ENCODE data around the gene ERICH4.
"Not testable (repeated sequence)": the region's sequence is repeated elsewhere in the genome, so short reads cannot be mapped to it uniquely, and the experiment has no call there.

Gene ERICH4

GRCh38 chr19:41435376-41435775 lies 7.6 kb upstream of the ERICH4 start:
- DNase-seq (ENCODE audit: low spot score) = not testable (repeated sequence)

GRCh38 chr19:41435936-41436673 lies 6.9 kb upstream of the ERICH4 start:
- peak; percentile 9 for DNase-seq (ENCODE audit: low spot score)

GRCh38 chr19:41436674-41436951 lies 6.3 kb upstream of the ERICH4 start:
- DNase-seq (ENCODE audit: low spot score) = no peak

GRCh38 chr19:41437944-41438574 lies 4.9 kb upstream of the ERICH4 start:
- DNase-seq (ENCODE audit: low spot score) = peak; percentile 0

- peak; percentile 99 for DNase-seq (ENCODE audit: low spot score)
Observed at GRCh38 chr19:41439441-41440222, 3.3 kb upstream of the ERICH4 start, which contains the start of gene DMAC2. TSS of gene DMAC2 (minus strand) at chr19:41439912. CDS start at chr19:41439899, 13 bp downstream.

- no peak for DNase-seq (ENCODE audit: low spot score)
Observed at GRCh38 chr19:41441321-41441945, 1.5 kb upstream of the ERICH4 start.

- peak; percentile 2 for DNase-seq (ENCODE audit: low spot score)
Observed at GRCh38 chr19:41443813-41444455, 978 bp downstream of the ERICH4 start.

- no peak for DNase-seq (ENCODE audit: low spot score)
Observed at GRCh38 chr19:41445575-41445974, 2.6 kb downstream of the ERICH4 start.

- no peak for DNase-seq (ENCODE audit: low spot score)
Observed at GRCh38 chr19:41447732-41448332, 4.9 kb downstream of the ERICH4 start.

GRCh38 chr19:41449079-41449864 lies 6.3 kb downstream of the ERICH4 start:
- DNase-seq (ENCODE audit: low spot score) = peak; percentile 89

GRCh38 chr19:41449865-41450178 lies 6.9 kb downstream of the ERICH4 start:
- DNase-seq (ENCODE audit: low spot score) = no peak

GRCh38 chr19:41452584-41453275 lies 9.8 kb downstream of the ERICH4 start:
- DNase-seq (ENCODE audit: low spot score) = no peak

- DNase-seq (ENCODE audit: low spot score) = no peak
Observed at GRCh38 chr19:41455936-41456335, 13.0 kb downstream of the ERICH4 start.

GRCh38 chr19:41456342-41456918 lies 13.5 kb downstream of the ERICH4 start:
- no peak for DNase-seq (ENCODE audit: low spot score)

GRCh38 chr19:41457241-41457640 lies 14.3 kb downstream of the ERICH4 start:
- no peak for DNase-seq (ENCODE audit: low spot score)

GRCh38 chr19:41462497-41462896 lies 19.5 kb downstream of the ERICH4 start:
- DNase-seq (ENCODE audit: low spot score) = no peak

- DNase-seq (ENCODE audit: low spot score) = not testable (repeated sequence)
Observed at GRCh38 chr19:41463257-41464256, 20.6 kb downstream of the ERICH4 start.

GRCh38 chr19:41476583-41476982 lies 33.6 kb downstream of the ERICH4 start:
- no peak for DNase-seq (ENCODE audit: low spot score)

- no peak for DNase-seq (ENCODE audit: low spot score)
Observed at GRCh38 chr19:41478171-41478570, 35.2 kb downstream of the ERICH4 start.
